GM21528 (cell line): ENCODE results near the gene DENND4A.
"Not testable (repeated sequence)": the region's sequence is repeated elsewhere in the genome, so short reads cannot be mapped to it uniquely, and the experiment has no call there.

Source experiments
- ATAC-seq: cut with Tn5 transposase; IDR thresholded peaks from one replicate; pipeline ENCODE4 v1.9.1; 2021; ENCODE audit warnings: mild to moderate bottlenecking, moderate library complexity; ENCODE audit not compliant: unreplicated experiment, low FRiP score

Gene DENND4A

GRCh38 chr15:65641768-65642475, 150.2 kb downstream of the DENND4A start:
- ATAC-seq = no peak

DNA sequence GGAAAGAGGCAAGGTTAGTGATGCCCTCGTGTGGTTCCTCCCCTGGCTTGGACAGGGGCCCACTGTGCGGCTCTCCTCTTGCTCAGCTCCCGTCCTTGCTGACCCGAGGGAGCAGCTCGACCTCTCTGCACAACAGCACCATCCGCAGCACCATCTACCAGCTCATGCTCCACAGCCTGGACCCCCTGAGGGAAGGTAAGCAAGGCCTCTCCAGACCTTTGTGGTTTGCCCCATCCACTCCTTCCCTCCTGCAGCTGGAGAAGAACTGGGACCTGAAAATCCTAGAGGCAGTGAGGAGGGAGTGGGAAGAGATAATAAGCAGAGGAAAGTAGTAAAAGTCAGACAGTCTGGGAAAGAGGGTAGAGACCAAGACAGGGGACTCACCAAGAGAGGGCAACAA, 152.6 kb downstream of the DENND4A start:
- ATAC-seq = no peak

DNA sequence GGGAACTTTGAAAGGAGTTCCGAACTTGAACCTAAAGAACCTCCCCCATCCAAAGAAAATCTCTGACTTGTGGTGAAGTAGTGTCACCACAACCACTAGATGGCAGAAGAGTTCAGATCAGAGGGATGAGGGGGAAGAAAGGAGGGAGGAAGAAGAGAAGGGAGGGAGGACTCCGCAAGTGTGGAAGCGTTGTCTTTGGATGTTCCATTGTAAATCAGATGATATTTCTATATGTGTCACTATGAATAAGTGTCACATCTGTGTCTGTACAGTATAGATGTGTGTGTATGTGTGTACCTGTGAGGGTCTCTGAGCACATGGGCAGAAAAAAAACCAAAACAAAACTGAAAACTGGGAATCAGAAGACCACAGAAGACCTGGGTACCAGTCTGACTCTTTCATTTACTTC, 153.4 kb downstream of the DENND4A start:
- no peak for ATAC-seq

DNA sequence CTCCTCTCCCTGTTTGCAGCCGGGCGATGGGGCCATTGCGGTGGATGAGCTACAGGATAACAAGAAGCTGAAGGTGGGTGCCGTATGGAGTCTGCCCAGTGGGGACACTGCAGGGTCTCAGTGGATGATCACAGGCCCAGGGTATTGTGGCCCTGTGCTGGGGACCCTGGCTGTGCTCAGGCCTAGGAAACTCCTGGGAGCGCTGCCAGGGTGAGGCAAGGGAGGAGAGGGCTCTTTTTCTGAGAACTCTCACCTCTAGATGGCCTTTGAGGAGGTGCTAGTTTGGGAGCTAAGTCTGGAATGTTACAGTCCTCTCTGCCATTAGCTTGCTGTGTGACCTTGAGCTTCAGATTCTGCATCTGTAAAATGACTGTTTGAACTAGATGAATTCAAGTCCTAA, 154.0 kb downstream of the DENND4A start:
- ATAC-seq = no peak

DNA sequence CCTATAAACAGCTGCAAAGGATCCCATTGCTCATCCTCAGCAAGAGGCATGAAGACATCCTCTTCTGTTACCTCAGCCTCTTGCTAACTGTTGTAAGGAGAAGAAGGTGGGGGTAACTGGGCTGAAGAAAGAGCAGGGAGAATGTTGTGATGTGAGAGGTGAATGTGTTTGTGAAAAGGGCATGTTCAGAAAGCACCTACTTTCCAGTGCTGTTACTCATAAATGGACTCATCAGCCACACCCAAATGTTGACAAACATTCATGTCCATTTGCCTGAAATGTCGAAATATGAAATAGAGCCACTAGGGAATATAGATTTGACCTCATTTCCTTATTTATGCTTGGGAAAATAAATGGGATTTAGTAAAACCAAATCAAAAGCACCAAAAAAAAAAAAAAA, 157.7 kb downstream of the DENND4A start:
- ATAC-seq = no peak

DNA sequence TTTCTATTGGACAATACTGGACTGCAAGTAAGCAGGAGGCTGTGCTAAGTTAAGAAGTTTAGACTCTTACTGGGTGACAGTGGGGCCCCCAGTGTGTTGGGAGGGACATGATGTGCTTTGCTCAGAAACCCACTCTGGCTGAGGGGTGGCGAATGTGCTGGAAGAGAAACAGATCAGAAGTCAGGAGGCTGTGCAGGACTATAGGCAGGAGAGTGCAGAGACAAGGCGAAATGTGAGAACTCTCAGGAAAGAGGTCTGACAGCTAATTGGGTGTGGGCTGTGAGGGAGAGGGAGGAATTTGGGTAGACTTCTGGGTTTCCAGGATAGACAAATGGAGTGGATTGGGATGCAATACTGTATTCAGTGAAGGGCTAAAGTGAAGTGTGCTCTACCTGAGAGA, 158.3 kb downstream of the DENND4A start:
- ATAC-seq = no peak

DNA sequence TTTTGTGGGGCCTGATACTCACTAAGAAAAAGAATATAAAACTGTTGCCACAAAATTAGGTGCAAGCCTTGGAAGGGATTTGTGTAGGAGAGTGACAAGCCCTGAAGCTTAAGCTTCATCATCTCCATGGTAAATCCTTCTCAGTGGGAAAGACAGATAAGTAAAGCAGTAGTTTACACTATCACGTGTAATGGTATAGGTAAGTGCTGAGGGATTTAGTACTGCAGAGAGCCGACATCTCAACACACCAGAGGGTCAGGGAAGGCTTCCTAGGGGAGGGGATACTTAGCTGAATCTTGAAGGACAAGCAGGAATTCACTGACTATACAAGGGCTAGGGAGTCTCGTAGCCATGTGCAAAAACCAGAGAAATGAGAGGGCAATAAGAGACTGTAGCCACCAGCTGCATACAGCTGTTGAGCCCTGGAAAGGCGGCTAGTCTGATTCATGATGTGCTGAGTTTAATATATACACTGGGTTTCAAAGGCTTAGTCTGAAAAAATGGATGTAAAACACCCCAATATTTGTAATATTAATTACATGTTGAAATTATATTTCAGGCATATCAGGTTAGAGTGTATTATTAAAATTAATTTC, 159.2 kb downstream of the DENND4A start:
- ATAC-seq = no peak

DNA sequence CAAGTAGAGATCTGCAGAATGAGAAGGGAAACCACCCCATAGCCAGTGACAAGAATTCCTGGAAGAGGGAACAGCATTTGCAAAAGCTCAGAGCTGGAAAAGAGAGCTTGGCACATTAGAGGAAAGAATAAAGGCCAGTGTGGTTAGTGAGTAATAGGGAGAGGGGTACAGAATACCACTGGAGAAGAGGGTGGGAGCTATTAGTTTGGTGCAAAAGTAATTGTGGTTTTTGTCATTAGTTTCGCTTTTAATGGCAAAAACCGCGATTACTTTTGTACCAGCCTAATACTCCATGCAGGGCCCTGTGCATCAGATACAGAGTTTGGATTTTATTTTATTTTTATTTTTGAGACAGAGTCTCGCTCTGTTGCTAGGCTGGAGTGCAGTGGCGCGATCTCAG, 160.6 kb downstream of the DENND4A start:
- no peak for ATAC-seq

- ATAC-seq = peak; percentile 59
Observed at GRCh38 chr15:65630760-65631159, 161.3 kb downstream of the DENND4A start.

DNA sequence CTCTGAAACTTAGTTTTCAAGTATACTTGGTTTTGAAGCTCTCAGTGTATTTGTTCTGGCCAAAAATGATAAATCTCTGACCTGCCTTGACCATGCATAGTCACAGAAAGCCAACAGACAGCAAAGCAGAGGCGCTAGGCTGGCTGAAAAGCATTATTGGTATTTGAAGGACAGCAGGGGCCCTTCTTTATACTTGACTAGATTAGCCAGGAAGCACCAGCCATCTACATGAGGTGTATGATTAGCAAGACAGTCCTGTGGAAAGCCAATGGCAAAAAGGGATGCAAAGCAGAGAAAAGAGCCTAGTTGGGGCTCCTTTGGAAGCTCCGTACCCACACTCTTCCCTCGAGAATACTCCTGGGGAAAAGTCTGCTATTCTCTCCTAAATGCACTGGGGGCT, 162.5 kb downstream of the DENND4A start:
- no peak for ATAC-seq

DNA sequence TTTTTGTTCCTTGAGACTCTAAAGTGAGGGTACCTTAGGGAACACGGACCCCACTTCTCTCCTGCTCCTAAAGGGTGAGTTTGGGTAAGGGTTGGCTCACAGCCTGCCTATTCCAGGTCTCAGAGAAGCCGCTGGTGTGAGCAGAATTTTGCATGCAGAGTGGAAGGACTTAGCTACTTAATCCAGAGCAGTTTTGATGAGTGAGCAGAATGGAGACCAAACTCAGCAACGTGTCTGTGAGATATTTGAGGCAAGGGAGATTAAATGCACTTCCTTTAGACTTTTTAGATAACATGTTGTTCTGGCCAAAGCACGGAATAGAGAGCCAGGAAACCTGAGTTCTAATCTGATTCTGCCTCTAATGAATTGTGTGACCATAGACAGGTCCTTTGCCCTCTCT, 165.2 kb downstream of the DENND4A start:
- no peak for ATAC-seq

GRCh38 chr15:65623103-65623502, 169.0 kb downstream of the DENND4A start:
- no peak for ATAC-seq

DNA sequence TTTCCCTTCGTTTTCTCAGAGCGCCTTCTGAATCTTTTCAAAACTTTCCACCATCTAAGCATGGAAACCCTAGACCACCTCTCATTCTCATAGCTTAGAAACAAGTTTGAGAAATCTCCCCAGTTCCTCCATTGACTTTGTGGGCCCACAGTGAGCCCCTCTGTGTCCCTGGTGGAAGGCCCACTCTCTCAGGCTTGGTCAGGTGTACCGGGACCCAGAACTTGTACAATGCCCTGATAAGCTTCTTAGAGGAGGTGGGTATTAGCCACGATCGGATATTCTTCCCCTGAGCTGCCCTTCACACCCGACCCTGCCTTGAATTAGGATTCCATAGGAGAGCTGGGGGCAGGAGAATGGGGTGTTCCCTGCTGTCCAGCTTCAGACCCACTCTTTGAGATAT, 170.5 kb downstream of the DENND4A start, which contains the start of gene SLC24A1:
SLC24A1 (plus strand) TSS at position 301 of the 400 bp plus-strand sequence. CDS start 2,143 bp downstream, outside the sequence.
- ATAC-seq = no peak

DNA sequence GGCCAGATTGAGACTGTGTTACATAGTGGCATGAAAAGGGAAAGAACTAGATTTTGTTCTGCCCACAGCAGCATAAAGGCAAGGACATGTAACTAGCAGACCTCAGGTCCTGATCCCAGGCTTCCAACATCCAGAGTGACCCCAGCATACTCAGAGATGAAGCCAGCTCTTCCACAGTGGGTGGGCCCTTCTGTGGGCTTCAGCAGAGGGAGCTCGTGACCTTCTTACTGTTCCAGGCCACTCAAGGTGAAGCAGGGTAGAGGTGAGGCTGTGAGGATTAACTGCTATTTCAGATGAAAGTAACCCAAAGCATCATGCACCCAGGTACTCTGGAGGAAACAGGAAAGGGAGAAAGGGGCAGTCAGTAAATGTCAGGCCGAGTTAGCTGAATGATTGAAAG, 171.3 kb downstream of the DENND4A start:
- no peak for ATAC-seq

GRCh38 chr15:65619626-65620290, 172.3 kb downstream of the DENND4A start:
- no peak for ATAC-seq

DNA sequence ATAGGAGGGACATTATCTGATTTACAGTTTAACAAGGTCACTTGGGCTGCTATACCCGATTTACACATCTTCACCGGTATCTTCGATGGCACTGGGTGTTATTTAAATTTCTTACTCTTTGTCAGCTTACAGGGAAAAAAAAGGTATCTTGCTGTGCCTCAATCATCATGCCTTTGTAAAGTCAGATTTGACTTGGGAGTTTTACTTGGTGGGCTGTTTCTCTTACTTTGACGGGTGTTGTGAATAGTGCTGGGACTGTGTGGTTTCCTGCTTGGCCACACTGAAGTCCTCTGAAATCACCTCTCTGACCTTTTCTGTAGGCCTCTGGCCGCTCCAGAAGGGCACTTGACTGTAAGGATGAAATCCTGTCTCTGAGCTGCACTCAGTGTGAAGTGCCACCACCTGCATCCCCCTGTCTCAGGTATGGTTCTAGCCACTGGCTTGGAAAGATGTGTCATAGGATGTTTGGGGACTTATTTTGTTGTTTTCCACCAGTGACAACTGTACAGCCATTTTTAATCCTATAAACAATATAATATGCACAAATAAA, 173.5 kb downstream of the DENND4A start:
- ATAC-seq = no peak

DNA sequence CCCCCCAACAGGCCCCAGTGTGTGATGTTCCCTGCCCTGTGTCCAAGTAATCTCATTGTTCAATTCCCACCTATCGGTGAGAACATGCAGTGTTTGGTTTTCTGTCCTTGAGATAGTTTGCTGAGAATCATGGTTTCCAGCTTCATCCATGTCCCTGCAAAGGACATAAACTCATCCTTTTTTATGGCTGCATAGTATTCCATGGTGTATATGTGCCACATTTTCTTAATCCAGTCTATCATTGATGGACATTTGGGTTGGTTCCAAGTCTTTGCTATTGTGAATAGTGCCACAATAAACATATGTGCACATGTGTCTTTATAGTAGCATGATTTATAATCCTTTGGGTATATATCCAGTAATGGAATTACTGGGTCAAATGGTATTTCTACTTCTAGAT, 176.2 kb downstream of the DENND4A start:
- not testable (repeated sequence) for ATAC-seq

DNA sequence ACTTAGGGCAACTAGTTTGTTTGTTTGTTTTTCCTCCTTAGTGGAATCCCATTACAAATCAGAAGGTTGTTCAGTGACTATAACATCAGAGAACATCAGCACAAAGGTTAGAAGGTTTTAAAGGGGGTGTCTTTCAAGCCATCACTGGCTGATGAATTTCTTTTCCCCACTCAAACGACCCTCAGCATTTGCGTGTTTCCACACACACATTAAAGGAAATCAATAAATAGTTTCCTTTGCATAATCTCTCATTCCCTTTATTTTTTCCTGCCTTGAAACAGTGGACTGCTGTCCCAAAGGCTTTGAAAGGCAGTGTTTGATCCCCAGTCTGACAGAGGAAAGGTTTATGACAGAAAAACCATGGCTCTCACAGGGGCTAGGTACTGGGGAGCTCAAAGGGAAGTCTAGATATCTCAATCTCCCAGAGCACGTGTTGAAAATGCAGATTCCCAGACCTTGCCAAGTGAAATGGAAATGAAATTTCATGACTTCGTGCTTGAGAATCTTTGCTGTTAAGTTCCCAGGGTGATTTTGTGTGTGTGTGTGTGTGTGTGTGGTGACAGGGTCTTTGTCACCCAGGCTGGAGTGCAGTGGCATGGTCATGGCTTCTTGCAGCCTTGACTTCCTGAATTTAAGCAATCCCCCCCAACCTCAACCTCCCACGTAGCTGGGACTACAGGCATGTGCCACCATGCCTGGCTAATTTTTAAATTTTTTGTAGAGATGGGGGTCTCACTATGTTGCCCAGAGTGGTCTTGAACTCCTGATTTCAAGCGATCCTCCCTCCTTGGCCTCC, 178.9 kb downstream of the DENND4A start:
- ATAC-seq = no peak

GRCh38 chr15:65612616-65612946, 179.5 kb downstream of the DENND4A start:
- ATAC-seq = no peak

- no peak for ATAC-seq
Observed at GRCh38 chr15:65611888-65612615, 180.0 kb downstream of the DENND4A start.
